HG03025 (cell line): Measurements from ENCODE around the gene GCN1.

Experiments
- ATAC-seq: cut with Tn5 transposase; IDR thresholded peaks from one replicate; pipeline ENCODE4 v1.9.1; 2021; ENCODE audit warnings: mild to moderate bottlenecking, moderate library complexity; ENCODE audit not compliant: unreplicated experiment, low FRiP score

GCN1 gene

GRCh38 chr12:120078868-120079267, 115.6 kb downstream of the GCN1 start:
- ATAC-seq, result no peak

- ATAC-seq, result no peak
These were observed 117.3 kb downstream of the GCN1 start for GRCh38 chr12:120077260-120077659.
